Measurements from ENCODE around the gene OGFOD1. TPM values are rescaled to one million over a fixed set of nuclear protein-coding genes. Genes with fewer than 3 reads are reported as not detected.
A peak's percentile ranks its signal among the peaks of the same experiment; 100 is the strongest.

Gene OGFOD1
- total RNA-seq, 1 donor from 2014 or later = 45.9 TPM

GRCh38 chr16:56423584-56424403 is 27.6 kb upstream of the OGFOD1 start:
- H3K27ac Mint-ChIP-seq = peak overlapping the region; percentile 91
- DNase-seq (ENCODE audit: extremely low spot score, unreplicated experiment) = no peak
- no peaks in the 10 kb centered on the region for H3K9me3 Mint-ChIP-seq
- no peaks in the 10 kb centered on the region for H3K27me3 Mint-ChIP-seq
- H3K4me3 Mint-ChIP-seq = peak overlapping the region; percentile 97
- peaks cover 27% of the 10 kb centered on the region for H3K4me1 Mint-ChIP-seq (ENCODE audit: unreplicated experiment)
- peaks cover 4% of the 10 kb centered on the region for H3K36me3 Mint-ChIP-seq
- TF ChIP-seq CTCF (conservative IDR thresholded peaks at IDR 0.05) = no peak

- Mint-ChIP-seq H3K27me3 (no peaks in the 10 kb centered on the region), H3K4me3 (peak overlapping the region; percentile 97), H3K27ac (peak overlapping the region; percentile 91), H3K36me3 (peaks cover 4% of the 10 kb centered on the region), H3K4me1 (ENCODE audit: unreplicated experiment) (peaks cover 27% of the 10 kb centered on the region), H3K9me3 (no peaks in the 10 kb centered on the region)
- TF ChIP-seq CTCF (conservative IDR thresholded peaks at IDR 0.05) = no peak
- DNase-seq (ENCODE audit: extremely low spot score, unreplicated experiment) = no peak
Measured at GRCh38 chr16:56424404-56424764, 27.0 kb upstream of the OGFOD1 start.

GRCh38 chr16:56424791-56425438 is 26.4 kb upstream of the OGFOD1 start:
- Mint-ChIP-seq H3K27ac (peak overlapping the region; percentile 91), H3K4me3 (peak overlapping the region; percentile 97), H3K4me1 (ENCODE audit: unreplicated experiment) (peaks cover 27% of the 10 kb centered on the region), H3K9me3 (no peaks in the 10 kb centered on the region), H3K27me3 (no peaks in the 10 kb centered on the region), H3K36me3 (peaks cover 4% of the 10 kb centered on the region)
- TF ChIP-seq CTCF (conservative IDR thresholded peaks at IDR 0.05) = no peak
- peak; percentile 74 for DNase-seq (ENCODE audit: extremely low spot score, unreplicated experiment)

GRCh38 chr16:56425439-56425832 is 25.9 kb upstream of the OGFOD1 start, which contains the start of gene AMFR:
TSS of gene AMFR (minus strand) at chr16:56425545. CDS start at chr16:56425327, 218 bp downstream.
- TF ChIP-seq CTCF (conservative IDR thresholded peaks at IDR 0.05) = peak; percentile 67
- Mint-ChIP-seq H3K4me1 (ENCODE audit: unreplicated experiment) (peaks cover 27% of the 10 kb centered on the region), H3K4me3 (peak within 1 kb of the TSS; percentile 97), H3K9me3 (no peaks in the 10 kb centered on the region), H3K27me3 (no peaks in the 10 kb centered on the region), H3K27ac (peak within 1 kb of the TSS; percentile 91), H3K36me3 (peaks cover 2% of the 10 kb centered on the region)
- DNase-seq (ENCODE audit: extremely low spot score, unreplicated experiment) = peak; percentile 72

GRCh38 chr16:56426585-56426984 is 24.8 kb upstream of the OGFOD1 start:
- H3K27me3 Mint-ChIP-seq = no peaks in the 10 kb centered on the region
- no peak for DNase-seq (ENCODE audit: extremely low spot score, unreplicated experiment)
- peak overlapping the region; percentile 87 for H3K4me3 Mint-ChIP-seq
- H3K27ac Mint-ChIP-seq = peak overlapping the region; percentile 85
- TF ChIP-seq CTCF (conservative IDR thresholded peaks at IDR 0.05) = no peak
- H3K36me3 Mint-ChIP-seq = peaks cover 9% of the 10 kb centered on the region
- H3K9me3 Mint-ChIP-seq = no peaks in the 10 kb centered on the region
- peaks cover 27% of the 10 kb centered on the region for H3K4me1 Mint-ChIP-seq (ENCODE audit: unreplicated experiment)
